ENCODE data around the gene ZC3H7A.
A peak's percentile ranks its signal among the peaks of the same experiment; 100 is the strongest.

The ZC3H7A gene

GRCh38 chr16:11734653-11735043, 62.4 kb downstream of the ZC3H7A start:
- no peak for DNase-seq

- DNase-seq, result no peak
Observed at GRCh38 chr16:11734025-11734652, 62.9 kb downstream of the ZC3H7A start.

GRCh38 chr16:11731222-11731621, 65.8 kb downstream of the ZC3H7A start:
- DNase-seq, result no peak

GRCh38 chr16:11729787-11730186, 67.3 kb downstream of the ZC3H7A start:
- DNase-seq, result no peak

GRCh38 chr16:11727796-11728543, 69.1 kb downstream of the ZC3H7A start:
- no peak for DNase-seq

GRCh38 chr16:11726008-11726407, 71.0 kb downstream of the ZC3H7A start:
- DNase-seq, result no peak

GRCh38 chr16:11725457-11725856, 71.6 kb downstream of the ZC3H7A start:
- no peak for DNase-seq

- DNase-seq, result no peak
Observed at GRCh38 chr16:11722468-11722808, 74.6 kb downstream of the ZC3H7A start.

GRCh38 chr16:11721781-11722467, 75.1 kb downstream of the ZC3H7A start:
- no peak for DNase-seq

- DNase-seq, result no peak
Observed at GRCh38 chr16:11719762-11720161, 77.3 kb downstream of the ZC3H7A start.

- DNase-seq, result no peak
Observed at GRCh38 chr16:11719171-11719570, 77.9 kb downstream of the ZC3H7A start.

- no peak for DNase-seq
Observed at GRCh38 chr16:11717811-11718210, 79.2 kb downstream of the ZC3H7A start.

GRCh38 chr16:11716336-11716735, 80.7 kb downstream of the ZC3H7A start:
- DNase-seq, result no peak

GRCh38 chr16:11715246-11715947, 81.7 kb downstream of the ZC3H7A start:
- DNase-seq, result no peak

- DNase-seq, result no peak
Observed at GRCh38 chr16:11712122-11712521, 84.9 kb downstream of the ZC3H7A start.

- no peak for DNase-seq
Observed at GRCh38 chr16:11711662-11712061, 85.4 kb downstream of the ZC3H7A start.

- peak; percentile 52 for DNase-seq
Observed at GRCh38 chr16:11708421-11708820, 88.6 kb downstream of the ZC3H7A start.

GRCh38 chr16:11707679-11708197, 89.3 kb downstream of the ZC3H7A start:
- no peak for DNase-seq

- DNase-seq, result no peak
Observed at GRCh38 chr16:11706180-11706742, 90.8 kb downstream of the ZC3H7A start.

GRCh38 chr16:11705311-11706025, 91.6 kb downstream of the ZC3H7A start:
- no peak for DNase-seq
